Measurements from ENCODE around the gene HMSD.

The HMSD gene

GRCh38 chr18:63982361-63982760 is 33.3 kb downstream of the HMSD start:
- H3K36me3 ChIP-seq (ENCODE audit: control insufficient read depth in 2 of 2, insufficient read depth in 2 of 2, low read length in 2 of 2): peaks cover 21 to 28% of the 10 kb centered on the region in 2 donors
- H3K9ac ChIP-seq (ENCODE audit: low read depth in 1 of 2, low read length in 2 of 2): no peak overlapping the region
- no peak overlapping the region for H3K27ac ChIP-seq (ENCODE audit: low read depth in 2 of 2, low read length in 2 of 2)
- no peak overlapping the region for H3K4me3 ChIP-seq (ENCODE audit: low read length in 2 of 2)
- H3K27me3 ChIP-seq (ENCODE audit: control insufficient read depth in 2 of 2, insufficient read depth in 2 of 2, low read length in 2 of 2): no peaks in the 10 kb centered on the region
- peaks cover 2 to 4% of the 10 kb centered on the region in 2 donors for H3K4me1 ChIP-seq (ENCODE audit: control insufficient read depth in 2 of 2, insufficient read depth in 2 of 2, low read length in 2 of 2)
- H3K9me3 ChIP-seq (ENCODE audit: control insufficient read depth in 2 of 2, low read length in 2 of 2): no peaks in the 10 kb centered on the region

DNA sequence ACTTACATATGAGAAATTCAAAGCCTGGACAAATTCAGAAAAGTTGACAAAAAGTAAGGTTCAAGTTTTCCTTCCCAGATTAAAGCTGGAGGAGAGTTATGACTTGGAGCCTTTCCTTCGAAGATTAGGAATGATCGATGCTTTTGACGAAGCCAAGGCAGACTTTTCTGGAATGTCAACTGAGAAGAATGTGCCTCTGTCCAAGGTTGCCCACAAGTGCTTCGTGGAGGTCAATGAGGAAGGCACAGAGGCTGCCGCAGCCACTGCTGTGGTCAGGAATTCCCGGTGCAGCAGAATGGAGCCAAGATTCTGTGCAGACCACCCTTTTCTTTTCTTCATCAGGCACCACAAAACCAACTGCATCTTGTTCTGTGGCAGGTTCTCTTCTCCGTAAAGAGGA is 37.8 kb downstream of the HMSD start:
- Histone ChIP-seq H3K9me3 (ENCODE audit: control insufficient read depth in 2 of 2, low read length in 2 of 2) (no peaks in the 10 kb centered on the region), H3K4me1 (ENCODE audit: control insufficient read depth in 2 of 2, insufficient read depth in 2 of 2, low read length in 2 of 2) (no peaks in the 10 kb centered on the region), H3K27ac (ENCODE audit: low read depth in 2 of 2, low read length in 2 of 2) (no peak overlapping the region), H3K9ac (ENCODE audit: low read depth in 1 of 2, low read length in 2 of 2) (no peak overlapping the region), H3K4me3 (ENCODE audit: low read length in 2 of 2) (no peak overlapping the region), H3K36me3 (ENCODE audit: control insufficient read depth in 2 of 2, insufficient read depth in 2 of 2, low read length in 2 of 2) (peaks cover 13 to 21% of the 10 kb centered on the region in 2 donors), H3K27me3 (ENCODE audit: control insufficient read depth in 2 of 2, insufficient read depth in 2 of 2, low read length in 2 of 2) (no peaks in the 10 kb centered on the region)

- Histone ChIP-seq H3K9me3 (ENCODE audit: control insufficient read depth in 2 of 2, low read length in 2 of 2) (no peaks in the 10 kb centered on the region), H3K27ac (ENCODE audit: low read depth in 2 of 2, low read length in 2 of 2) (no peak overlapping the region), H3K36me3 (ENCODE audit: control insufficient read depth in 2 of 2, insufficient read depth in 2 of 2, low read length in 2 of 2) (peaks cover 11 to 15% of the 10 kb centered on the region in 2 donors), H3K4me1 (ENCODE audit: control insufficient read depth in 2 of 2, insufficient read depth in 2 of 2, low read length in 2 of 2) (no peaks in the 10 kb centered on the region), H3K27me3 (ENCODE audit: control insufficient read depth in 2 of 2, insufficient read depth in 2 of 2, low read length in 2 of 2) (no peaks in the 10 kb centered on the region), H3K4me3 (ENCODE audit: low read length in 2 of 2) (no peak overlapping the region), H3K9ac (ENCODE audit: low read depth in 1 of 2, low read length in 2 of 2) (no peak overlapping the region)
Measured at GRCh38 chr18:63987743-63988142, 38.6 kb downstream of the HMSD start.

- Histone ChIP-seq H3K9ac (ENCODE audit: low read depth in 1 of 2, low read length in 2 of 2) (no peak overlapping the region), H3K9me3 (ENCODE audit: control insufficient read depth in 2 of 2, low read length in 2 of 2) (peaks cover 0 to 2% of the 10 kb centered on the region in 2 donors), H3K4me3 (ENCODE audit: low read length in 2 of 2) (no peak overlapping the region), H3K27ac (ENCODE audit: low read depth in 2 of 2, low read length in 2 of 2) (no peak overlapping the region), H3K27me3 (ENCODE audit: control insufficient read depth in 2 of 2, insufficient read depth in 2 of 2, low read length in 2 of 2) (no peaks in the 10 kb centered on the region), H3K36me3 (ENCODE audit: control insufficient read depth in 2 of 2, insufficient read depth in 2 of 2, low read length in 2 of 2) (peaks cover 0 to under 1% of the 10 kb centered on the region in 2 donors), H3K4me1 (ENCODE audit: control insufficient read depth in 2 of 2, insufficient read depth in 2 of 2, low read length in 2 of 2) (no peaks in the 10 kb centered on the region)
Measured at GRCh38 chr18:63992751-63993150, 43.6 kb downstream of the HMSD start.

DNA sequence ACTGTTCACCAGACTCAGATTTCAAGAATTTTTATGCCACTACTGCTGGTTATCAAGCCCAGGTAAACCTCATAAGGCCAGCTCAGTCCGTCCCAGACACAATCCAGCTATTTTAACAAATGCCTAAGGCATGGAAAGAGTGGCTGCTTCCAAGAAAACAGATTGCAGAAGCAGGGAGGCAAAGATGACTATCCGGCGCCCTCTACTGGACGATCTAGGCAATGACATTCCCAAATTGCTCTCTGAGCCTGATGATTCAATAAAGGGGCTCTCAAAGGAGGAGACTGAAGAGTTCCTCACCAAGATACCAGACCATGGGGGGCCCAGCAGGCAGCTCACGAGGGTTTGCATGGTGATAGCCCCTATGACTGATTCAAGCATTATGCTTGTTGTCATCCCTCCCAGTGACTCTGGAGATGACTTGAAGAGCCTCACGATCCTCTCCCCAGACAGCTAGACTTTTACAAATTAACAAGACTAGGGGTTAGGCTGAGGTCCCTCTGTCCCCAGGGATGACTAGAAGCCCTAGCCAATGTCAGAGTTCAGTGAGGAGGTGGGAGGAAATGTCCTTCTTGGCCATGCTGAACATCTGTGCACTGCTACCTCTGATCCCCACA is 45.8 kb downstream of the HMSD start:
- no peak overlapping the region for H3K9ac ChIP-seq (ENCODE audit: low read depth in 1 of 2, low read length in 2 of 2)
- H3K36me3 ChIP-seq (ENCODE audit: control insufficient read depth in 2 of 2, insufficient read depth in 2 of 2, low read length in 2 of 2): no peaks in the 10 kb centered on the region
- no peaks in the 10 kb centered on the region for H3K4me1 ChIP-seq (ENCODE audit: control insufficient read depth in 2 of 2, insufficient read depth in 2 of 2, low read length in 2 of 2)
- no peaks in the 10 kb centered on the region for H3K27me3 ChIP-seq (ENCODE audit: control insufficient read depth in 2 of 2, insufficient read depth in 2 of 2, low read length in 2 of 2)
- no peak overlapping the region for H3K27ac ChIP-seq (ENCODE audit: low read depth in 2 of 2, low read length in 2 of 2)
- H3K4me3 ChIP-seq (ENCODE audit: low read length in 2 of 2): no peak overlapping the region
- H3K9me3 ChIP-seq (ENCODE audit: control insufficient read depth in 2 of 2, low read length in 2 of 2): peaks cover 0 to 2% of the 10 kb centered on the region in 2 donors

DNA sequence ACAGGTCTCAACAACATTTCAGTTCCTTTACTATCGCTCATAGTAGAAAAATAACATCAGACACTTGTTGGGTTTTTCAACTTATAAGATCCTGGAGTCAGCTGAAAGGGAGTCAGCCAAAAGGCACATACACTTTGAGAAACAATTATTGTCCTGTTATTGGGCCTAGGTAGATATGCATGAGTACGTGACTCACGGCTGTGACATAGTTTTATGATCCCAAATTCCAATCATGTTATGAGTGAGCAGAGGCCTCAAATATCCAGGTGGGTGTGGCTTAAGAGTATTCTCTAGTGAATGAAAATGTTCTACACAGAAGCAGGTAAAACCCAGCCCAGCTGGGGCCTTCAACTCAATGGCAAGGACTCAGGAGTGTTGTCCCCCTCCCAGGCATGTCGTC is 47.9 kb downstream of the HMSD start:
- Histone ChIP-seq H3K36me3 (ENCODE audit: control insufficient read depth in 2 of 2, insufficient read depth in 2 of 2, low read length in 2 of 2) (no peaks in the 10 kb centered on the region), H3K9me3 (ENCODE audit: control insufficient read depth in 2 of 2, low read length in 2 of 2) (peaks cover 0 to 2% of the 10 kb centered on the region in 2 donors), H3K27ac (ENCODE audit: low read depth in 2 of 2, low read length in 2 of 2) (no peak overlapping the region), H3K9ac (ENCODE audit: low read depth in 1 of 2, low read length in 2 of 2) (no peak overlapping the region), H3K4me1 (ENCODE audit: control insufficient read depth in 2 of 2, insufficient read depth in 2 of 2, low read length in 2 of 2) (no peaks in the 10 kb centered on the region), H3K27me3 (ENCODE audit: control insufficient read depth in 2 of 2, insufficient read depth in 2 of 2, low read length in 2 of 2) (no peaks in the 10 kb centered on the region), H3K4me3 (ENCODE audit: low read length in 2 of 2) (no peak overlapping the region)

GRCh38 chr18:63997606-63998005 is 48.5 kb downstream of the HMSD start:
- no peaks in the 10 kb centered on the region for H3K36me3 ChIP-seq (ENCODE audit: control insufficient read depth in 2 of 2, insufficient read depth in 2 of 2, low read length in 2 of 2)
- peaks cover 0 to 2% of the 10 kb centered on the region in 2 donors for H3K9me3 ChIP-seq (ENCODE audit: control insufficient read depth in 2 of 2, low read length in 2 of 2)
- no peak overlapping the region for H3K9ac ChIP-seq (ENCODE audit: low read depth in 1 of 2, low read length in 2 of 2)
- no peak overlapping the region for H3K4me3 ChIP-seq (ENCODE audit: low read length in 2 of 2)
- H3K4me1 ChIP-seq (ENCODE audit: control insufficient read depth in 2 of 2, insufficient read depth in 2 of 2, low read length in 2 of 2): no peaks in the 10 kb centered on the region
- no peaks in the 10 kb centered on the region for H3K27me3 ChIP-seq (ENCODE audit: control insufficient read depth in 2 of 2, insufficient read depth in 2 of 2, low read length in 2 of 2)
- H3K27ac ChIP-seq (ENCODE audit: low read depth in 2 of 2, low read length in 2 of 2): no peak overlapping the region

DNA sequence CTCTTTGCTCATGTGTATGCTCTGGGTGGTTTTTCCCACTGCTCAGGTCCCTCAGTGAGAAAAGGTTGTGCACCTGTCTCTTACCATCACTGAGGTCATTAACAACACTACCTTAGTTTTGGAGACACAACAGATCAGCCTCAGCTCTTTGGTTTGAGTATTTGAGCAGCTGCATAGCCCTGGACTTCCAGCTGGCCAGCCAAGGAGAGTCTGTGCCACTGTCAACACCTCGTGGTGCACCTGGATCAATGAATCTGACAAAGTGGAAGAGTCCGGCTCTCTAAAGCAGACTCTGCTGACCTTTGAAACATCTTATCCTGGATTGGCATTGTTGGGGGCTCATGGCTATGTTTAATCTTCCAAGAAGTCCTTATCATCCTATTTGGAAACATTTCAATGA is 50.8 kb downstream of the HMSD start:
- Histone ChIP-seq H3K4me3 (ENCODE audit: low read length in 2 of 2) (no peak overlapping the region), H3K9me3 (ENCODE audit: control insufficient read depth in 2 of 2, low read length in 2 of 2) (peaks cover 0 to 2% of the 10 kb centered on the region in 2 donors), H3K4me1 (ENCODE audit: control insufficient read depth in 2 of 2, insufficient read depth in 2 of 2, low read length in 2 of 2) (no peaks in the 10 kb centered on the region), H3K27ac (ENCODE audit: low read depth in 2 of 2, low read length in 2 of 2) (no peak overlapping the region), H3K36me3 (ENCODE audit: control insufficient read depth in 2 of 2, insufficient read depth in 2 of 2, low read length in 2 of 2) (no peaks in the 10 kb centered on the region), H3K9ac (ENCODE audit: low read depth in 1 of 2, low read length in 2 of 2) (no peak overlapping the region), H3K27me3 (ENCODE audit: control insufficient read depth in 2 of 2, insufficient read depth in 2 of 2, low read length in 2 of 2) (no peaks in the 10 kb centered on the region)

DNA sequence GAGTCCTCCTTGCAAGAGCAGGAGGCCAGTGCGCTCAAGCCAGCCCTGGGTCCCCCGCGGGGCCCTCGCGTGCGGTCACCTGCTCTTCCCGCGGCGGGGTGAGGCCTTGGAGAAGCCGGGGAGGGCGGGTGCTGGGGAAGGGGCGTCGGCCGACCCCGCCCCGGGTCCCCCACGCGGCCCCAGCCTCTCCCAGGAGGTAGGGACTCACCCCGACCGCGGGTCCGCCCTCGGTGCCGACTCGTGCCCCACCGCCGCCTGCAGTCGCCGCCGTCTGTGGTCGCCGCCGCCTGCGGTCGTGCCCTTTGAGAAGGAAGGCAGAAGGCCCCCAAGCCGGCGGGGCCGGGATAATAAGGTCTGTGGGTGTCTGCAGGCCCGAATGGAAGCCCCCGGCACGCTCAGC is 53.5 kb downstream of the HMSD start:
- no peaks in the 10 kb centered on the region for H3K27me3 ChIP-seq (ENCODE audit: control insufficient read depth in 2 of 2, insufficient read depth in 2 of 2, low read length in 2 of 2)

DNA sequence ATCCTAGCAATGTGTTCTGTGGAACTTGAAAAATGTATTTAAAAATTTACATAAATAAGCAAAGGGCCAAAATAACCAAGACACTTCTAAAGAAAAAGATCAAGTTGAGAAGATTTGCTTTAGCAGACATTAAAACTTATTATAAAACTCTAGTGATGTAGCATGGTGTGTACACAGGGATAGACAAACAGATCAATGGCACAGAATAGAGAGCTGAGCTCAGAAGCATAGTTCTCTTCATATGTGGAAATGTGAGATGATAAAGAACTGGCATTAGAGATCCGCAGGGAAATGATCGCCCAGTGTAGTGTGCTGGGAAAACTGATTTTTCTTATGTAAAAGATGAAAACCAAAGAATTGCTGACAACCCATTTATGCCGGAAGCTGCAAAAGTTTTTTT is 60.2 kb downstream of the HMSD start:
- no peak overlapping the region for H3K9ac ChIP-seq (ENCODE audit: low read depth in 1 of 2, low read length in 2 of 2)
- no peaks in the 10 kb centered on the region for H3K36me3 ChIP-seq (ENCODE audit: control insufficient read depth in 2 of 2, insufficient read depth in 2 of 2, low read length in 2 of 2)
- no peaks in the 10 kb centered on the region for H3K9me3 ChIP-seq (ENCODE audit: control insufficient read depth in 2 of 2, low read length in 2 of 2)
- no peaks in the 10 kb centered on the region for H3K27me3 ChIP-seq (ENCODE audit: control insufficient read depth in 2 of 2, insufficient read depth in 2 of 2, low read length in 2 of 2)
- H3K27ac ChIP-seq (ENCODE audit: low read depth in 2 of 2, low read length in 2 of 2): no peak overlapping the region
- H3K4me1 ChIP-seq (ENCODE audit: control insufficient read depth in 2 of 2, insufficient read depth in 2 of 2, low read length in 2 of 2): no peaks in the 10 kb centered on the region
- H3K4me3 ChIP-seq (ENCODE audit: low read length in 2 of 2): no peak overlapping the region

More for the DNA sequence above, 53.5 kb downstream of the HMSD start:
- Histone ChIP-seq H3K36me3 (ENCODE audit: control insufficient read depth in 2 of 2, insufficient read depth in 2 of 2, low read length in 2 of 2) (no peaks in the 10 kb centered on the region), H3K9me3 (ENCODE audit: control insufficient read depth in 2 of 2, low read length in 2 of 2) (no peaks in the 10 kb centered on the region), H3K4me3 (ENCODE audit: low read length in 2 of 2) (no peak overlapping the region), H3K9ac (ENCODE audit: low read depth in 1 of 2, low read length in 2 of 2) (no peak overlapping the region), H3K4me1 (ENCODE audit: control insufficient read depth in 2 of 2, insufficient read depth in 2 of 2, low read length in 2 of 2) (no peaks in the 10 kb centered on the region), H3K27ac (ENCODE audit: low read depth in 2 of 2, low read length in 2 of 2) (no peak overlapping the region)

All from mucosa of rectum (tissue), 2 donors.